ENCODE data around the gene ANO7. TPM values are rescaled to one million over a fixed set of nuclear protein-coding genes. Genes with fewer than 3 reads are reported as not detected.

The ANO7 gene
- total and polyA plus RNA-seq, 7 donors, result 0.41 to 39.2 (median 3.9) TPM; not detected in 2

DNA sequence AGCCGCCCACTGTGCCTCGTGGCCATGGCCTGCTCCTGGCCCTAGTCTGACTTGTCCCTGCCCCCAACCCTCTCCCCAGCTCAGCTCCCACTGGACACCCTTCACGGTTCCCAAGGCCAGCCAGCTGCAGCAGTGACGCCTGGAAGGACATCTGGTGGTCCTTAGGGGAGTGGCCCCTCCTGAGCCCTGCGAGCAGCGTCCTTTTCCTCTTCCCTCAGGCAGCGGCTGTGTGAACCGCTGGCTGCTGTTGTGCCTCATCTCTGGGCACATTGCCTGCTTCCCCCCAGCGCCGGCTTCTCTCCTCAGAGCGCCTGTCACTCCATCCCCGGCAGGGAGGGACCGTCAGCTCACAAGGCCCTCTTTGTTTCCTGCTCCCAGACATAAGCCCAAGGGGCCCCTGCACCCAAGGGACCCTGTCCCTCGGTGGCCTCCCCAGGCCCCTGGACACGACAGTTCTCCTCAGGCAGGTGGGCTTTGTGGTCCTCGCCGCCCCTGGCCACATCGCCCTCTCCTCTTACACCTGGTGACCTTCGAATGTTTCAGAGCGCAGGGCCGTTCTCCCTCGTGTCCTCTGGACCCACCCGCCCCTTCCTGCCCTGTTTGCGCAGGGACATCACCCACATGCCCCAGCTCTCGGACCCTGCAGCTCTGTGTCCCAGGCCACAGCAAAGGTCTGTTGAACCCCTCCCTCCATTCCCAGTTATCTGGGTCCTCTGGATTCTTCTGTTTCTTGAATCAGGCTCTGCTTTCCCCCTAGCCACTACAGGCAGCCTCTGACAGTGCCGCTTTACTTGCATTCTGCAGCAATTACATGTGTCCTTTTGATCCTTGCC is 35.8 kb downstream of the ANO7 start:
- Histone ChIP-seq H3K36me3 (peaks cover 15 to 42% (median 28%) of the 10 kb centered on the region in 4 donors), H3K9me3 (no peaks in the 10 kb centered on the region), H3K27ac (no peak overlapping the region), H3K27me3 (no peaks in the 10 kb centered on the region), H3K4me1 (peaks cover 0 to 15% (median 8%) of the 10 kb centered on the region in 4 donors), H3K4me3 (no peak overlapping the region)
- TF ChIP-seq EP300 (IDR thresholded peaks at IDR 0.05), result no peak
- peak in 2 of 4 donors; percentile 13 to 21 for TF ChIP-seq POLR2AphosphoS5 (IDR thresholded peaks at IDR 0.05)
- DNase-seq, result no peak
- 14 to 54% methylated on average over 26 of the region's 26 CpGs for WGBS, 2 donors
- intact Hi-C loops (cut with DNase I), result no loop called here

DNA sequence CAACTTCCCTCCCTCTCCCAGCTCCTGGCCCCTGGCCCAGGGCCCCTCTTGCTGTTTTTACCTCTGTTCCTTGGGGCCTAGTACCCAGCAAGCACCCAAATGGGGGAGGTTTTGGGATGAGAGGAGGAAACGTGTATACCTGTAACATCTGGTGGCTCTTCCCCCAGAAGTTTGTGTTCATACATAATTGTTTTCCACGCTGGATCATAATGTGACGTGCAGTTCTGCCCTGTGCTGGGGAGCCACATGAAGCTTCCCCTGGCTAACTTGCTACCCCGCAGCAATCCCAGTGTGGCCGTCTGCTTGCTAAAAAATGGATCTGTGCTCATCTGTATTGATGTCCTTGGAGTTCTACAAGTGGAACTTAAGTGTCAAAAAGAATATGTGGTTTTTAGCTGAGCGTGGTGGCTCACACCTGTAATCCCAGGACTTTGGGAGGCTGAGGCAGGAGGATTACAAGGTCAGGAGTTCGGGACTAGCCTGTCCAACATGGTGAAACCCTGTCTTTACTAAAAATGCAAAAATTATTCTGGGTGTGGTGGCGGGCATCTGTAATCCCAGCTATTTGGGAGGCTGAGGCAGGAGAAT is 36.5 kb downstream of the ANO7 start:
- intact Hi-C loops (cut with DNase I), result no loop called here
- no peak overlapping the region for H3K4me3 ChIP-seq
- DNase-seq, result no peak
- H3K4me1 ChIP-seq, result peaks cover 0 to 14% (median 8%) of the 10 kb centered on the region in 4 donors
- H3K27me3 ChIP-seq, result no peaks in the 10 kb centered on the region
- H3K9me3 ChIP-seq, result no peaks in the 10 kb centered on the region
- 72 to 78% methylated on average over 8 of the region's 8 CpGs for WGBS, 2 donors
- TF ChIP-seq POLR2A (IDR thresholded peaks at IDR 0.05) (no peak), EP300 (IDR thresholded peaks at IDR 0.05) (no peak), POLR2AphosphoS5 (IDR thresholded peaks at IDR 0.05) (no peak), CTCF (IDR thresholded peaks at IDR 0.05) (no peak)
- H3K27ac ChIP-seq, result no peak overlapping the region
- peaks cover 22 to 49% (median 35%) of the 10 kb centered on the region in 4 donors for H3K36me3 ChIP-seq

DNA sequence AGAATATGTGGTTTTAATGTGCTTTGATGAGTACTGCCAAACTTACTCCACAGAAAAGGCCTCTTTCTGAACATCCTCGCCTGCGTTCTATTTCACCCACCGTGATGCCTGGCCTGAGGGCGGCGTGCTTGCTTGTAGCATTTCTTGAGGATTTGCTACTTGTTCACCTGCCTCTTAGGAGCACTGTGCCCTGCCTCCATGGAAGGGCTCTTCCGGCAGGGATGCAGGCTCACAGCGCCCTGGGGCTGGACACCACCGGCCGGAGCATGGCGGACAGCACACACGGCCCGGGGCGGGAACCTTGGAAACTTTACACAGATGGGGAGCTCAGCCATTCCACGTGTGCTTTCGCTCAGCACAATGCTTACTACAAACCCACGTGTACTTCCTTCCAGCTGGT is 37.1 kb downstream of the ANO7 start:
- DNase-seq, result no peak
- Histone ChIP-seq H3K4me3 (no peak overlapping the region), H3K4me1 (peaks cover 0 to 14% (median 8%) of the 10 kb centered on the region in 4 donors), H3K27ac (no peak overlapping the region), H3K36me3 (peaks cover 28 to 55% (median 41%) of the 10 kb centered on the region in 4 donors), H3K9me3 (no peaks in the 10 kb centered on the region), H3K27me3 (no peaks in the 10 kb centered on the region)
- TF ChIP-seq POLR2AphosphoS5 (IDR thresholded peaks at IDR 0.05) (no peak), EP300 (IDR thresholded peaks at IDR 0.05) (no peak), CTCF (IDR thresholded peaks at IDR 0.05) (no peak), POLR2A (IDR thresholded peaks at IDR 0.05) (no peak)
- intact Hi-C loops (cut with DNase I), result no loop called here
- WGBS, 2 donors, result 90 to 93% methylated on average over 16 of the region's 16 CpGs

GRCh38 chr2:241225983-241226382 is 37.5 kb downstream of the ANO7 start:
- peaks cover 28 to 59% (median 46%) of the 10 kb centered on the region in 4 donors for H3K36me3 ChIP-seq
- H3K27me3 ChIP-seq, result no peaks in the 10 kb centered on the region
- TF ChIP-seq CTCF (IDR thresholded peaks at IDR 0.05) (no peak), POLR2A (IDR thresholded peaks at IDR 0.05) (no peak), EP300 (IDR thresholded peaks at IDR 0.05) (no peak), POLR2AphosphoS5 (IDR thresholded peaks at IDR 0.05) (no peak)
- peaks cover 0 to 14% (median 8%) of the 10 kb centered on the region in 4 donors for H3K4me1 ChIP-seq
- H3K9me3 ChIP-seq, result no peaks in the 10 kb centered on the region
- WGBS, 2 donors, result 94 to 95% methylated on average over 16 of the region's 16 CpGs
- intact Hi-C loops (cut with DNase I), result no loop called here
- no peak overlapping the region for H3K4me3 ChIP-seq
- DNase-seq, result no peak
- H3K27ac ChIP-seq, result no peak overlapping the region

Data from sigmoid colon (tissue), 7 donors.